RWPE1 (cell line): Measurements from ENCODE around the gene LRIG1.

Experiments
- CTCF ChIA-PET: fragments of 350-600 bp; sonication (Branson Sonifier 250); formaldehyde crosslinking; extraction: SDS; loops from one replicate; lab custom pipeline; 2021; lab: Yijun Ruan, JAX
- POLR2A ChIA-PET: fragments of 400-600 bp; formaldehyde crosslinking; extraction: SDS; loops from one replicate; lab custom pipeline; 2020; ENCODE audit warnings: antibody characterized with exemption; ENCODE audit not compliant: low non-redundant PET; lab: Yijun Ruan, JAX
- DNase-seq: peaks from one replicate; pipeline ENCODE4 v3.0.0; 2012; ENCODE audit warnings: low spot score
- H3K27ac ChIP-seq: fragments of 450-650 bp; 2 replicates; pipeline ENCODE4 v1.5.1; 2017
- CTCF ChIP-seq: fragments of 450-650 bp; conservative IDR thresholded peaks from 2 replicates; pipeline ENCODE4 v1.5.1; 2017; ENCODE audit warnings: low read depth, mild to moderate bottlenecking

The LRIG1 gene

GRCh38 chr3:66477856-66478255, 23.0 kb downstream of the LRIG1 start:
- POLR2A ChIA-PET: no interaction called here
- H3K27ac ChIP-seq: no peak overlapping the region
- CTCF ChIA-PET: no interaction called here
- DNase-seq: no peak
- TF ChIP-seq CTCF: no peak

GRCh38 chr3:66476852-66477381, 23.9 kb downstream of the LRIG1 start:
- ChIA-PET POLR2A (no interaction called here), CTCF (no interaction called here)

GRCh38 chr3:66475386-66476020, 25.3 kb downstream of the LRIG1 start:
- POLR2A ChIA-PET: no interaction called here
- CTCF ChIA-PET: no interaction called here

More at GRCh38 chr3:66476852-66477381, 23.9 kb downstream of the LRIG1 start:
- no peak overlapping the region for H3K27ac ChIP-seq
- TF ChIP-seq CTCF: no peak
- no peak for DNase-seq

GRCh38 chr3:66473692-66474091, 27.1 kb downstream of the LRIG1 start:
- no peak overlapping the region for H3K27ac ChIP-seq
- no peak for TF ChIP-seq CTCF
- POLR2A ChIA-PET: no interaction called here
- CTCF ChIA-PET: no interaction called here
- DNase-seq: no peak

More at GRCh38 chr3:66475386-66476020, 25.3 kb downstream of the LRIG1 start:
- no peak for TF ChIP-seq CTCF
- H3K27ac ChIP-seq: no peak overlapping the region
- DNase-seq: no peak

- ChIA-PET POLR2A (no interaction called here), CTCF (no interaction called here)
- H3K27ac ChIP-seq: no peak overlapping the region
- TF ChIP-seq CTCF: no peak
- no peak for DNase-seq
Observed at GRCh38 chr3:66473181-66473580, 27.6 kb downstream of the LRIG1 start.

GRCh38 chr3:66472313-66473134, 28.3 kb downstream of the LRIG1 start:
- H3K27ac ChIP-seq: peak overlapping the region; percentile 64
- TF ChIP-seq CTCF: no peak
- POLR2A ChIA-PET: no interaction called here
- CTCF ChIA-PET: no interaction called here
- peak; percentile 77 for DNase-seq
